Stimulated activated CD8-positive, alpha-beta memory T cell treated with anti-CD3 and anti-CD28 coated beads, Interleukin-7, amount 100 ng/mL, for 24 hours (primary cell): ENCODE results near the gene LRRC52.

Experiments
- DNase-seq: peaks from one replicate; pipeline ENCODE4 v3.0.0-alpha.2; 2020; ENCODE audit warnings: low read depth

The LRRC52 gene

DNA sequence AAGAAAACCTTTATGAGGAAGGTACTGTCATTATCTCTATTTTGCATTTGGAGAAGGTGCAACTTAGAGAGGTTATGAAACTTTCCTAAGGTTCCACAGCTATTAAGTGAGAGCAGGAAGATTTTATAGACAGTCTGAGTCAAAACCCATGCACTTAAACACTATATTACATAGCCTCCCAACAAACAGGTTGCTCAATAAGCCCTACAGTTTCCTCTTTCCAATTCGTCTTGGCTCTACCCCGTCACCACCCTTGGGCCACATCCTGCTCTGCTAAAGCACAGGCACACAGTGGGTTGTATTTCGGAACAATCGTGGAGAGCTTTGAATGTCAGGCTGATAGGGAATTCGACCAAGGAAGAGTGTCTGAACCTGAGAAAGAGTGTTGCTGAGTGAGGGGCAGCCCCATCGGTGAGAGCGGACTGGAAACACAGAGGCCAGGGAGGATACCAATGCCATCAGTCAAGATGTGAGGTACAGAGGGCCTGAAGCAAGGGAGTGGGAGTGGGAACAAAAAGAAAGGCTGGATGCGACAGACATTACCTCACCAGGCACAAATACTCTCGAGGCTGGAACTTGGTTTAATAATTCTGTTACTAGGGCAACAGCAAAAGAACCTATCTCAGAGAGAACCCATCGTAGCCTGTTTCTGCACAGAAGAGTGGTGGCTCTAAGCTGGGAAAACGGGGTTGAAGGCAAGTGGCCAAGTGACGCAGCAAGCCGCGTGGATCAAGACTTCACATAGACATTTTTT, 6.3 kb upstream of the LRRC52 start:
- DNase-seq: no peak

DNA sequence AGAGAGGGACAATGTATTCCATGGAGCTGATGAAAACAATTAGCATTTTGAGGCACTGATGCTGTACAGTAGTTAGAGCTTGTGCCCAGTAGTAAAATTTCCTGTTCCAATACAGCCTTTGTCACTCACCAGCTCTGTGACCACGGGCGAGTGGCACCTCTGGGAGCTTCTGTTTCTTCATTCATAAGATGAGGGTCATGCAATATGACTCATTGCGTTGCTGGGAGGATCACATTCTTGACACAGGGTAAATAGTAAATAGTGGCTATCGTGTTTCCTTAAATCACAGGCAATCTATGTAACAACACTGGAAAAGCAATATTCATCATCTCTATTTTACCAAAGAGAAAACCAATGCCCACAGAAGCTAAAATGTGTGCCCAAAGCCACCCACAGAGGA, 4.5 kb upstream of the LRRC52 start:
- DNase-seq: no peak

DNA sequence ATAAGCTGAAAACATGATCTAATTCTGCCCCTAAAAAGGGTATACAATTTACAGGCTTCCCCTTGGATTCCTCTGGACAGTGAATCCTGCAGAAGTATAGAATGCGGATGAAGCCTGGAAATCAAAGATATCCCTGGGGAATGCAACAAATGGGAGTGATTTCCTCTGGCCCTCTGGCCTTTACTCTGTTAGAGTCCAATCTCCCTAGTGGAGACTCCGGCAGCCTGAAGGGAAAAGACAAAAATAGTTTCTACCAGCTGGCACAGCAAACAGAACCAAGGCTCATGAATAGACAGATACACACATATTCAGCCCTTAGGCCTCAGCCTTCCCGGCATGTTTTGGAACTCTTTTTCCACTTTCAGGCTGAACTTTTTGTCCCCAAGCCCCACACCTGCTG, 3.9 kb upstream of the LRRC52 start:
- DNase-seq: no peak

DNA sequence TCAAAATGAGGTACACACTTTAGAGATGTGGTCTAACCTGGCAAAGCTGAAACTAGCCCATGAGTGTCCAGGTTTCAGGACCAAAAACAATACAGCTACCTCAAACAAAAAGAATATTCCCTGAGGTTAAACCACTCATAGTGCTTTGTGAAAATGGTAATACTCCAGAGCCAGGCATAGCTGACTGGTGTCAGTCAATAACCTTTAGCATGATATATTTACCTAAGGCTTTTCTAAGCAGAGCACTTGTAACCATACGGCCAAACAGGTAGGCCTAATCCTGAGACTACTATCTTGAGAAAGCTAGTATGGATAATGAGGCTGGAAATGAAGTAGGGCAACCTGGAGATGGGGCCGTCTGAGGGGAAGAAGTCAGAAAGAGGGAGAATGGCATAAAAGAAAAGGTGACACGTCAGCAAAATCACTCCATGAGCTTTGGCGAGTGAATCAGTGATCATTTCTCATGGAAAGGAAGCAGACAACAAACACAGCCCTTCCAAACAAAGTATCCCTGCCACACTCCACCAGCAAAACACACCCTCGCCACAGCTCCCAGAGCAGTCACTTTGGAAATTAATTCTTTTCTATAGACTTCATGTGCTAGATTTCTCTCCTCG, 1.7 kb upstream of the LRRC52 start:
- no peak for DNase-seq

DNA sequence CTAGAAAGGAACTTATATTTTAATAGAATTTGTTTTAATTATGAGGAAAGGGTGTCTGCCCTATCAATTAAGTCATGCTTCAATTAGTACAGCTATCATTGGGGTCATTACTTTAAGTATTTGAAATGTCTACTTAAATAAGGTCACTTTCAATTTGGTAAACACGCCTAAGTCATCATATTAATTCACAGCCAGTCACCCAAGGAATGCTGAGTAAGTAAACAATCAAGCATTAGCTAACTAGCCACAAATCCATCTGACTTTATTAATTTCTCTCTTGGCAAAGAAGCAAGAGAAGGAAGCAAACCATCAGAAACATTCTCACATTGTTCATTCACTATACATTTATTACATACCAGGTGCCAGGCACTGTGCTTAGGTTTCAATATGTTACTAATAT, 1.2 kb upstream of the LRRC52 start:
- no peak for DNase-seq

DNA sequence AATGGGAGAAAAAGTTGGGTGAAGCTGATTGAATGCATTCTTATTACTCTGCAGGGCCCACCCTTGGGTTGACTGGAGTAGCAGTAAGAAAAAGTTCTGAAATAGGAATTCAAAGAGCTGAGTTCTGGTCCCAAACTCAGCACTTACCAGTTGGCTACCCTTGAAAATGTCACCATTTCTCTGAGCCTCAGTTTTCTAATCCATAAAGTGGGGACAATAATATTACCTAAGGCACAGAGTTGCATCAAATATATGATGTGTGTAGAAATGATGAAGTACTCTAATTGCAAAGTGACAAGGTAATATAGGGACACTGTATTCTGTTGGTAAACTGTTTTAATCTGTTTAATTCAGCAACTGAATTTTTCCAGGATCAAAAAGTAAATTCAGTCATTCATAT, 1.2 kb downstream of the LRRC52 start:
- no peak for DNase-seq

DNA sequence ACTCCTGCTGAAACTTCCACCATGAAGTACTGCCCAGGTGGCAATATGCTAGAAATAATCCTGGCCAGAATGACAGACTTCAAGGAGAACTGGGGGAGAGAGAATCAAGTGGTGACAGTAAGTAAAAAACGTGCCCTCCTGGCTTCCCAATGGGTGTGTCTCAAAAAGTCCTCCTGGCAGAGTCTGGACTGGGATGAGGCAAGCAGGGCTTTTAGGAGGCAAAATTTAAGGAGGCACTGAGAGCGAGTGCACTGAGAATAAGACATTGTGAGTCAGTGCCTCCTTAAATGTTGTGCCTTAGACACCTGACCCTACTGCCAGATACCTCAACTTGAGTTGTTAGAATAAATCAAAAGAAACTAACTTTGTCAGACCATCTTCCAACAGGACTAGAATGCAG, 2.2 kb downstream of the LRRC52 start:
- no peak for DNase-seq

DNA sequence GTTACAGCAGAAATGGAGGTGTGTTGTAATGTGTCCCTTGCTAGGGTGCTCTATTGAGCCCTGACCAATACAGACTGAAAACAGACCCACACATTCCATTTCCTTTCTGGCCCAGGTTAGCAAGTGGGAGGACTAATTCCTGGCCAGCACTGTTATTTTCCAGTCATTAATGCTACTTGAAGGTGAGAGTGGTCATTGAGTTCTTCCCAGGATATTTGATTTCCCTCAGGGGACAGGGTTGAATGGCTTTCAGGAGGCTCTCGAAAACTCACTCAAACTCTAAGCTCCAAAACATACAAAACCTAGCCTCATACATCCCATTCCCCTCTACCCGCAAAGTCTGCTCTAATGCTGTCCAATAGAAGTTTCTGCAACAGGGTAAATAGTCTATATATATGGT, 6.2 kb downstream of the LRRC52 start:
- no peak for DNase-seq

DNA sequence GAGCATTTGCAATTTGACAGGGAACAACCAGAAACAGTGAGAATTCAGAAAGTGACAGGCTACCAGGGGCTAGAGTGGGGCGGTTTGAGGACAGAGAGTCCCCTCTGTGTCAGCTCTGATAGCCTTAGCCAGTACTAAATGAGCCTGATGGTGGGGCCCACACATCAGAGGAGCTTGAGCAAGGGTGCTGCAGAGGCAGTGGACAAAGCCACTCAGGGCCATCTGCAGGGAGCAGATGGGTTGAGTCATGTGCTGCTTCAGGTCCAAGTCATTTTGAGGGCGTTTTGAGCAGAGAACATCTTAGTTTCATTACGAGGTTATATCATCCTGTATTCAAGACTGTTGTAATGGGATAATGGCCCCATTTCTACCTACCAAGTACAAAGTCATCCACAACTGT, 7.7 kb downstream of the LRRC52 start:
- no peak for DNase-seq

DNA sequence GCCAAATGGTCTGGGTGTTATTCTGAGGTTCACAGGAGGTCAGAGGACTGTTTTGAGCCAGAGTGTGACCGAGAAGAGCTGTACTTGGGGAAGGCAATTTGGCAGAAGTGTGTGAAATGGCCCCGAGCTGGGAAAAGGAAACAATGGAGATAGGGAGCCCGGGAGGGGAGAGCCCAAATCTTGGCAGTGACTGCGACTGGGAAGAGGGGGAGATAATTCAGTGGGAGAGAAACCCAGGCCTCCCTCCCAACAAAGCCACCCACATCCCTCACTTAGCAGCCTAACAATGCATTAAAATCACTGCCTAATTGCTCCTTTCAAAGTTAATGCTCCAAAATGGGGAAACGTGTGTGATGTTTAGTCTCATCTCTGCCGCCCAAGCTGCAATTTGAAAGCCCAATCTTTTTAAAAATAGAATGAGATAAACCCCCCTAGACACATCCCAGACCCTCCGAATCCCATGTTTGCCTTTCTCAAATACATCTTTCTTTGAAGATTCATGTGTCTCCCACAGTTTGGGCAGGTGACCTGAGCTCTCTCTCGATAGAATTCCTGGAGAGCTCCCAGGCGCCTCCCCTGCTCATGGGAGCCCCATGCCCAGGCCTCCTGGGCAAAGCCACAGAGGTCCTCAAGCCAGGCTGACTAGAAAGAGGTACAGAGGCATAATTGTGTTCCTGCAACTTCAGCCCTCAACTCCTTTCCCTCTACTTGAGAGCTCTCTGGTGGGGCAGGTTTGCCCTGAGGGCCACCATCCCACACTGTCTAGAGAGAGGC, 17.3 kb downstream of the LRRC52 start:
- DNase-seq: no peak

DNA sequence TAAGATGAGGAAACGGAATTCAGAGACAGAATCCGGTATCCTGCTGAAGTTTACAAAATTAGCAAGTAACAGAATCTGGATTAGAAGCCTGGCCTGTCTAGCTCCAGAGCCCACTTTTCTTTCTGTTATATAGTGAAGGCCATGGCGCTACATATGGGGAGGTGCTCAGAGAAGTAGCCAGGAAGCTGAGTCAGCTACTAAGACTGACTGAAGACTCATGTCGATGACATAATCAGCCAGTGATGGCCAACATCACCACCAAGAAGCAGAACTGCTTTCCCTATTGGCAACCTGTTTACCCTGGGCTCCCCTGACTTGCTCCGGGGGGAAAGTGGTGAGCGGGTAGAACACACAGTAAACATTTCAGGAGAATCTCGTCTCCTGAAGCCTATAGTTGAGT, 18.8 kb downstream of the LRRC52 start:
- no peak for DNase-seq

DNA sequence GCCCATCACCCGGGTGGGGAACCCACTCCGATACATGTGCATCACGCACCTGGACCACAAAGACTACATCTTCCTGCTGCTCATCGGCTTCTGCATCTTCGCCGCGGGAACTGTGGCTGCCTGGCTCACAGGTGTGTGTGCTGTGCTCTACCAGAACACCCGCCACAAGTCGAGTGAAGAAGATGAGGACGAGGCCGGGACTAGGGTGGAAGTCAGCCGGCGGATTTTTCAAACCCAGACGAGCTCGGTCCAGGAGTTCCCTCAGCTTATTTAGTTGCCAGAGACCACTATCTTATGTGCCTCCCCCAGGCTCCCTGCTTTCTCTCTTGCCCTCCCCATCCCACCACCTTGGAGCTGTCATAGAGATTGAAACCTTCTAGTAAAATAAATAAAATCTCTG, 19.8 kb downstream of the LRRC52 start:
- DNase-seq: no peak

DNA sequence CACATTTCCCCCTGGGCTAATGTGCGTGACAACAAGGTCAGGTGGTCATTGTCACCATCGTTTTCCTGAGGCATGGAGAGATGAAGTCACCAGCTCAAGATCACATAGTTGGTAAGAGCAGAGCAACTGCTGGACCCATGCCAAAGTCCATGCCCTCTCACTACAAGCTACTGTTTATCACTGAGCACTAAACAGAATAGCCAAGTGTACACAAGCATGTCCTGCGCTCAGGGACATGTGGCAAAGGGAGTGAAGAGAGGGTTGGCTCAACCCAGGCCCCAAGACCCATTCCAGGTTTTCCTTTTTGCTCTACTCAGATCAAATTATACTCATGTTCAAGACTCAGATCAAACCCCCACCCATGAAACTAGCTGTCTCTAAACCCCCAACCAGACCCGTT, 20.8 kb downstream of the LRRC52 start:
- DNase-seq: no peak

DNA sequence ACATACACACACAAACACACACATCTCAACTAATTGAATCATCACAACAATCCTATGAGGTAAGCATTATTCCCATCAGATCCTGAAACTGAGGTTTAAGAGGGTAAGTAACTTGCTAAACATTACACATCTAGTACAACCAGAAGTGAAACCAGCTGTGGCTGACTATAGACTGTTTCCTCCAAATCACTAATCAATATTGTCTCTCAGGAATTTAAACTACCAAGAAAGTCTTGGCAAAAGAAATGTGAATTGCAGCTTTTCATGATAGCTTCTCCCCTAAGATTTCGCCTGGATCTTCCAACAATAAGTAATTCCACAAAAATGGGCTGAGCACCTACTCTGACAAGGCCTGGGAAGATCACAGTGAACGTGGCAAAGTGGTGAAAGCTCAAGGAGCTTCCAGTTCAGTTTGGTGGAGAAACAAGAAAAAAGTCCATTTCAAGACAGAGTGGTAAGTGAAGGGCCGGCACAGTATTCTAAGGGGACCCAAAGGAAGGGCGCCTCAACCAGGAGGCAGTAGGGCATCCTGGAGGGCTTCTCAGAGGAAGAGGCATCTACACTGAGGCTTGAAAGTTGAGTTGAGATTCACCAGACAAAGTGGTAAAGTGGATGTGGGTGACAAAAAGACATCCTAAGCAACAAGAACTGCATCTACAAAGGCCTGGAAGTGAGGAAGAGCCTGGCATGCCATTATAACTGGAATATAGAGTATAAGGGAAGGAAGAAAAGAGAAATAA, 22.1 kb downstream of the LRRC52 start:
- no peak for DNase-seq

DNA sequence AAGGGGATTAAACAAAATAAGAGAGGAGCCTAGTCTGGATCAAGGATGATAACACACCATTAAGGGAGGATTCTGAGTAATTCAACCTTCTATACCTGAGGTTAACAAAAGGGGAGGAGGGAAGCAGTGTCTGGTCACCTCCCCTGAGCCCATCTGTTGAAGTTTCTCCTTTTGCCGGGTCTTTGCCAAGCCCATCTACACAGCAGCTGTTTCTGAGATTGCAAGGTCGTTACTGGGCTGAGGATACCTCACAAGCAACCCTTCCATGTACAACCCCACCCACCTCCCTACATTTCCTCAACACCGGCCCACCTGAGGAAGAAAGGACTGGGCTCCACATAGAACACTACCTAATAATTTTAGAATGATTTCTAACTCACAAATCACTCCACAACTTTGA, 26.3 kb downstream of the LRRC52 start:
- DNase-seq: no peak

DNA sequence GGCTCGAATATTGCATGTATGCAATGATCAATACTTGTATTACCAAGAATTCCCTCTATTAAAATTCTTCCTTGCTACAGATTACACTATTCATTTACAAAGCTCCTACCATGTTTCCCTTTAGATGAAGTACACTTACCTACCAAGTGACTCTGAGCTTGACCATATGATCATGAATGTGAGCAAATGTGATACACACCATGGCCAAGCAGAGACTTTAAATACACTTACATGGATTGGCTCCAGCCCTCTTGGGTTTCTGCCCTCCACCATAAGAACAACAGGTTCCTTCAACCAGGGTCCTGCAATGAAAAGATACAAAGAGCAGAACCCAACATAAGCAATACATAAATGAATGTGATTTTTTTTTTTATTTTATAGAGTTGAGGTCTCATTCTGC, 30.0 kb downstream of the LRRC52 start:
- no peak for DNase-seq

DNA sequence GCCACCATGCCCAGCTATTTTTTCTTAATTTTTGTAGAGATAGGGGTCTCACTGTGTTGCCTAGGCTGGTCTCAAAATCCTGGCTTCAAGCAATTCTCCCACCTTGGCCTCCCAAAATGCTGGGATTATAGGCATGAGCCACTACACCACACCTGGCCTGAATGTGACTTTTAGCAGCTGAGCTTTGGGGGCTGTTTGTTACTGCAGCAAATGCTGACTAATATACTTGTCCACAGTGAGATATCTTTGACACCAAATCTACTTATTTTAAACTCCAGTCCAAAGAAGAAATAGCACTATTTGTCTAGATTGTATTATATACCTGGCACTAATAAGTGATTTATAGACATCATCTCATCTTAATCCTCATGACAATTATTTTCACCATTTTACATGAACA, 30.5 kb downstream of the LRRC52 start:
- no peak for DNase-seq

DNA sequence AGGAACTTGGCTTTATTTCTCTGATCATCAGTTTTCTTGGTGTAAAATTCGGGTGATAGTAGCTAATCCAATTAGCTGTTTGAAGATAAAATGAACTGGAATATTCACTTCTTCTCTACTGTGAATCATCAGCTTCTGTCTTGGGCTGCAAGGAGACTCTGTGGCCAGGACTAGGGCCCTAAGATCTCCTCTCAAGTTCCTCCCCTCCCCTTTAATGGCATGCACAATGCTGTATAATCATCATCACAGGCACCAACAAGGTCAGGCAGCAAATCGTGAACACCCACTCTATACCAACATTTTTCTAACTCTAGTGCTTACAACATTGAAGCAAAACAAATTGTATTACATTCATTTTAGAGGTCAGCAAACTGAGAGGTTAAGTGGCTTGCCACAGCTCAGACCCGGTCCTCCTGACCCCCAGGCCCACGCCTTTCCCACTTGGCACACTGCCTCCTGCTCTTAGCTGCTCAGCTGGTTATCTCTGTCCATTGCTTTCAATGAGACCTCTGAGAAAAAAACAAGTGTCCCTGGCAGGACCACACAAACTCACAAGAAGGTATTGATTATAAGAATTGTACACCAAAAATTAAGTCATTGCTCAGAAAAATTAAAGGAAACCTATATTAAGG, 31.8 kb downstream of the LRRC52 start:
- no peak for DNase-seq

DNA sequence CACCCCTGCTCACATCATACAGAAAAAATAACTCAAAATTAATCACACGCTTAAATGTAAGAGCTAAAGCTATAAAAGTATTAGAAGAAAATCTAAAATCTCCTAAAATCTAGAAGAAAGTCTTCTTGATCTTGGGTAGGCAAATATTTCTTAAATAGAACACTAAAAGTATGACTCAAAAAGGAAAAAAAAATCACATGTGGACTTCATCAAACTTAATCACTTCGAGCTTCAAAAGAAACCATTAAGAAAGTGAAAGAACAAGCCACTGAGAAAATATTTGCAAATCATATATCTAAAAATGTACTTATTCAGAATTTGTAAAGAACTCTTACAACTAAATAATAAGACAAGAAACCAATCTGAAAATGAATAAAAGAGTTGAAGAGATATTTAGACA, 32.7 kb downstream of the LRRC52 start:
- DNase-seq: no peak

DNA sequence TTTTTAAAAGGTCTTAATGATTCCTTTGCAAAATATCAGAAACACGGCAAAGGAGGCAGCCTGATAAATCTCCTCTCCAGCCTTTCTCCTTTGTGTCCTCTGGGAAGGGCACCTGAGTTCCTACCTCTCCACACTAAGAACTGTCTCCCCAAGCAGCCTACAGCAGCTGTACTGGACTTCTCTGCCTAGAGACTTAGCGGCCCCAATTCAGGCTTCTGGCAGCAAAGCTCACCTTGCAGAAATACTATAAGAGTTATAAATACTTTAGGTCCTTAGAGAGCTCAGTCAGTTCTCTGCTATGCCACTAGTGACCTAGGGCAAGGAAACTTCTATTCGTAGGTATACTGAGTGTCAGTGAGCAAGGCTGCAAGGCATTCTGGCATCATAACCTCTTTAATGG, 33.9 kb downstream of the LRRC52 start:
- DNase-seq: no peak

DNA sequence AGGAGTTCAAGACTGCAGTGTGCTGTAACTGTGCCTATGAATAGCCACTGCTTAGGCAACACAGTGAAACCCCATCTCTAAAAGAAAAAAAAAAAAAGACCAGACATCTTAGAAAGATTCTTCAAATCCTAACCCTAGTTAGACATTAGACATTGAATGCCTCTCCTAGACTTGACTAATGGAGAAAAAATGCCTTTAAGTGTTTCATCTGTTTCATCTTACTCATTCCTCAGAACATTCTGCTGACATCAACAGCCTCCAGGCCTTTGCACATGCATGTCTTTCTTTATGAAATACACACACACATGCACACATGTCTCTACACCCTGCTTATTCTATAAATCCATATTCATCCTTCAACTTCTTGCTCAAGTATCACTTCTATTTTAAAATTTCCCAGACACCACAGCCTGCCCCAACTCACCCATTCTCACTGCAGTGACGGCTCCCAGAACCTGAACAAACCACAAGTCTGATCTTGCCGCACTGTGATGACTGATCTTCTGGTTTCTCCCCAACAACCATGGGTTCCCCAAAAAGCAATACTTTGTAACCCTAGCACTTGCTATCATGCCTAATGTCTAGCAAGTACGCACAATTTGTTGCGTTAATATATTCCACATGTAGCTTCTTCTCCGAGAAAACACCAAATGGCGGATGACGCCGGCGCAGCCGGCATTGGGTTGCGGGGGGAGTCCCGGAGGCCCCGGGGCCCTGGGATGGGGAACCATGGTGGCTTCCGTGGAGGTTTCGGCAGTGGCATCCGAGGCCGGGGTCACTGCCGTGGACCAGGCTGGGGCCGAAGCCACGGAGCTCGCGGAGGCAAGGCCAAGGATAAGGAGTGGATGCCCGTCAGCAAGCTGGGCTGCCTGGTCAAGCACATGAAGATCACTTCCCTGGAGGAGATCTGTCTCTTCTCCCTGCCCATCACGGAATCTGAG, 37.4 kb downstream of the LRRC52 start:
- no peak for DNase-seq
